Lower leg skin (tissue), 3 donors: ENCODE results near the gene BCL7A.

Experiments
- POLR2A ChIP-seq, 2 donors: fragments of 450-650 bp; IDR thresholded peaks; one replicate each; pipeline ENCODE4 v1.6.1; 2016 to 2017; ENCODE audit warnings: antibody characterized with exemption in 2 of 2, mild to moderate bottlenecking in 1 of 2, moderate library complexity in 1 of 2
- TF ChIP-seq, protein P1 (sequence below), 3 donors: fragments of 450-650 bp; IDR thresholded peaks; one replicate each; pipeline ENCODE4 v1.5.1; 2016; ENCODE audit warnings: antibody characterized with exemption in 3 of 3, mild to moderate bottlenecking in 3 of 3, moderate library complexity in 2 of 3

DNA sequence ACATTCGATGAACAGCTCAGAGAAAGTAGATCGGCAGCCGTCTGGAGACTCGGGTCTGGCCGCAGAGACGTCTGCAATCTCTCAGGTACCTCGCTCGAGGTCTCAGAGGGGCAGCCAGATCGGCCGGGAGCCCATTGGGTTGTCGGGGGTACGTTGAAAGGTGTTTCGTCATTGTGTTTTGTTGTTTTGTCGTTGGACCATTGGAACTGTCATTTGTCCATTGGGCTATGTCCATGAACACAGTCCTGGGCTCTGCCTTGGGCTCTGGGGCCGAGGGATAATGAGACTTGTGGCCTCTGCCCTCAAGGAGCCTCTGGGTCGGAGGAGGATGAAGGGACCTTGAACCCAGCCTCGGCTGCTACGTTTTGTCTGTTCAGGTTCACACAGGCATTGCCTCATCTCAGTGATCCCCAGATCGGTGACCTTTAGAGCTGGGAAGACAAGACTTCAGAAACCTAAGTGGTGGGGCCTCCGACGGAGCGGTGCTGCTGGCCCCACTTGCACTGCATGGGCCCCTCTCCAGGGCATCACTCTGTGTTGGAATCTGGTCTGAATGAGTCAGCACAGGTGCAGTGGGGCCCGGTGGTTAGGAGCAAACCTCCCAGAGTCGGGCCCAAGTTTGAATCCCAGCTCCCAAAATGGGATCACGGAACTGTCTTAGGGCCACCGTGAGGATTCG, 33.3 kb downstream of the BCL7A start:
- TF ChIP-seq, protein P1, sequence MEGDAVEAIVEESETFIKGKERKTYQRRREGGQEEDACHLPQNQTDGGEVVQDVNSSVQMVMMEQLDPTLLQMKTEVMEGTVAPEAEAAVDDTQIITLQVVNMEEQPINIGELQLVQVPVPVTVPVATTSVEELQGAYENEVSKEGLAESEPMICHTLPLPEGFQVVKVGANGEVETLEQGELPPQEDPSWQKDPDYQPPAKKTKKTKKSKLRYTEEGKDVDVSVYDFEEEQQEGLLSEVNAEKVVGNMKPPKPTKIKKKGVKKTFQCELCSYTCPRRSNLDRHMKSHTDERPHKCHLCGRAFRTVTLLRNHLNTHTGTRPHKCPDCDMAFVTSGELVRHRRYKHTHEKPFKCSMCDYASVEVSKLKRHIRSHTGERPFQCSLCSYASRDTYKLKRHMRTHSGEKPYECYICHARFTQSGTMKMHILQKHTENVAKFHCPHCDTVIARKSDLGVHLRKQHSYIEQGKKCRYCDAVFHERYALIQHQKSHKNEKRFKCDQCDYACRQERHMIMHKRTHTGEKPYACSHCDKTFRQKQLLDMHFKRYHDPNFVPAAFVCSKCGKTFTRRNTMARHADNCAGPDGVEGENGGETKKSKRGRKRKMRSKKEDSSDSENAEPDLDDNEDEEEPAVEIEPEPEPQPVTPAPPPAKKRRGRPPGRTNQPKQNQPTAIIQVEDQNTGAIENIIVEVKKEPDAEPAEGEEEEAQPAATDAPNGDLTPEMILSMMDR (IDR thresholded peaks at IDR 0.05), result no peak
- TF ChIP-seq POLR2A (IDR thresholded peaks at IDR 0.05), result no peak
